ENCODE results near the gene GPC6. TPM values are rescaled to one million over a fixed set of nuclear protein-coding genes. Genes with fewer than 3 reads are reported as not detected.

GPC6 gene
- total RNA-seq, 1 experiment from 2014 or later, result not detected

GRCh38 chr13:93965587-93965986 is 739.0 kb downstream of the GPC6 start:
- no peak overlapping the region for H3K27ac ChIP-seq
- no peaks in the 10 kb centered on the region for H3K9me2 ChIP-seq (ENCODE audit: insufficient read depth)
- H3K4me1 ChIP-seq (replicated peaks; ENCODE audit: insufficient read depth), result peaks cover 5% of the 10 kb centered on the region; the same call in 1 of the 2 replicates
- no TSS peak for BruUV-seq (replicated peaks)
- no peaks in the 10 kb centered on the region for H3K79me2 ChIP-seq (ENCODE audit: low read depth)
- no peaks in the 10 kb centered on the region for H4K20me1 ChIP-seq (ENCODE audit: insufficient read depth)
- no peak overlapping the region for H3K4me2 ChIP-seq
- intact Hi-C loops (cut with micrococcal nuclease; ENCODE audit: unreplicated experiment), result loop anchor here (10.0 kb wide), 1 partner anchor 921 kb away; no protein-coding TSS in a partner anchor
- ChIA-PET CTCF (no interaction called here), POLR2A (ENCODE audit: unreplicated experiment) (no interaction called here)
- no peak overlapping the region for H2AFZ ChIP-seq
- no peaks in the 10 kb centered on the region for H3K36me3 ChIP-seq (ENCODE audit: low read depth)
- H3K27me3 ChIP-seq (ENCODE audit: insufficient read depth, low read depth), result no peaks in the 10 kb centered on the region
- TF ChIP-seq EZH2 (IDR thresholded peaks at IDR 0.05; ENCODE audit: low read depth) (no peak), CTCF (conservative IDR thresholded peaks at IDR 0.05) (no peak)
- H3K4me3 ChIP-seq, result no peak overlapping the region
- H3K9me3 ChIP-seq (ENCODE audit: insufficient read depth, low read depth), result no peaks in the 10 kb centered on the region
- no peak for DNase-seq
- H3F3A ChIP-seq (ENCODE audit: insufficient read depth, low read depth), result 0 out of 2 replicates have a peak, but pooled peaks cover 6% of the 10 kb centered on the region

DNA sequence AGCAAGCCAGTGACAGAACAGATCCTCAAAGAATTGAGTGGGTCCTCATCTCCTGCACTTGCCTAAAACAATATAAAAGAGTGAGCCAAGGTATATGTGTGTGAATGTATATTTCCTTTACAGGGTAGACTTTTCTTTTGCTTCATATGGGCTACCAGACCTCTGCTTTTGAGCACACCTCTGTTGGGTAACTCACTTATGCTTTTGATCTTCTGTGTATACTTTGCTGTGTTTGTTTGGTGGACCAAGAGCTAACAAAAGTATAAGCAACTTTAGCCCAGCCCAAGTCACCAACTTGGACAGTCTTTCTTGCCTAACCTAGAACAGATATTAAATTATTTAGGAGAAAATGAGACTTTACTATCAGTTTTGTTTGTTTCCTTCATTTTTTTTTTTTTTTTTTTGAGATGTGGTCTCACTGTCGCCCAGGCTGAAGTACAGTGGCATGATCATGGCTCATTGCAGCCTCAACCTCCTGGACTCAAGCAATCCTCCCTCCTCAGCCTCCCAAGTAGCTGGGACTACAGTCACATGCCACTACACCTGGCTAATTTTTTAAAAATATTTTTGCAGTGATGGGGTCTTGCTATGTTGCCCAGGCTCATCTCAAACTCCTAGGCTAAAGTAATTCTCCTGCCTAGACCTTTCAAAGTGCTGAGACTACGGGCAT is 739.8 kb downstream of the GPC6 start:
- TF ChIP-seq CTCF (conservative IDR thresholded peaks at IDR 0.05) (no peak), EZH2 (IDR thresholded peaks at IDR 0.05; ENCODE audit: low read depth) (no peak)
- DNase-seq, result no peak
- intact Hi-C loops (cut with micrococcal nuclease; ENCODE audit: unreplicated experiment), result loop anchor here (10.0 kb wide), 1 partner anchor 922 kb away; no protein-coding TSS in a partner anchor
- H3K27ac ChIP-seq, result no peak overlapping the region
- H3K4me3 ChIP-seq, result no peak overlapping the region
- no peaks in the 10 kb centered on the region for H4K20me1 ChIP-seq (ENCODE audit: insufficient read depth)
- no peaks in the 10 kb centered on the region for H3K27me3 ChIP-seq (ENCODE audit: insufficient read depth, low read depth)
- H3K79me2 ChIP-seq (ENCODE audit: low read depth), result no peaks in the 10 kb centered on the region
- no TSS peak for BruUV-seq (replicated peaks)
- ChIA-PET CTCF (no interaction called here), POLR2A (ENCODE audit: unreplicated experiment) (no interaction called here)
- peaks cover 5% of the 10 kb centered on the region; the same call in 1 of the 2 replicates for H3K4me1 ChIP-seq (replicated peaks; ENCODE audit: insufficient read depth)
- no peaks in the 10 kb centered on the region for H3K9me2 ChIP-seq (ENCODE audit: insufficient read depth)
- H3K36me3 ChIP-seq (ENCODE audit: low read depth), result no peaks in the 10 kb centered on the region
- H3F3A ChIP-seq (ENCODE audit: insufficient read depth, low read depth), result 0 out of 2 replicates have a peak, but pooled peaks cover 6% of the 10 kb centered on the region
- H3K4me2 ChIP-seq, result no peak overlapping the region
- no peak overlapping the region for H2AFZ ChIP-seq
- H3K9me3 ChIP-seq (ENCODE audit: insufficient read depth, low read depth), result no peaks in the 10 kb centered on the region

- BruUV-seq (replicated peaks), result no TSS peak
- intact Hi-C loops (cut with micrococcal nuclease; ENCODE audit: unreplicated experiment), result loop anchor here (10.0 kb wide), 1 partner anchor 922 kb away; no protein-coding TSS in a partner anchor
- H3K27me3 ChIP-seq (ENCODE audit: insufficient read depth, low read depth), result no peaks in the 10 kb centered on the region
Measured at GRCh38 chr13:93967286-93967685, 740.7 kb downstream of the GPC6 start.

More at GRCh38 chr13:93967286-93967685, 740.7 kb downstream of the GPC6 start:
- DNase-seq, result no peak
- TF ChIP-seq CTCF (conservative IDR thresholded peaks at IDR 0.05) (no peak), EZH2 (IDR thresholded peaks at IDR 0.05; ENCODE audit: low read depth) (no peak)
- H3K27ac ChIP-seq, result no peak overlapping the region
- H3K9me2 ChIP-seq (ENCODE audit: insufficient read depth), result no peaks in the 10 kb centered on the region
- no peaks in the 10 kb centered on the region for H3K9me3 ChIP-seq (ENCODE audit: insufficient read depth, low read depth)
- no peaks in the 10 kb centered on the region for H3K79me2 ChIP-seq (ENCODE audit: low read depth)
- CTCF ChIA-PET, result no interaction called here
- H3K4me1 ChIP-seq (replicated peaks; ENCODE audit: insufficient read depth), result peaks cover 5% of the 10 kb centered on the region; the same call in 1 of the 2 replicates
- H2AFZ ChIP-seq, result no peak overlapping the region
- no peaks in the 10 kb centered on the region for H4K20me1 ChIP-seq (ENCODE audit: insufficient read depth)
- 0 out of 2 replicates have a peak, but pooled peaks cover 6% of the 10 kb centered on the region for H3F3A ChIP-seq (ENCODE audit: insufficient read depth, low read depth)
- POLR2A ChIA-PET (ENCODE audit: unreplicated experiment), result no interaction called here
- H3K36me3 ChIP-seq (ENCODE audit: low read depth), result no peaks in the 10 kb centered on the region
- H3K4me2 ChIP-seq, result no peak overlapping the region
- no peak overlapping the region for H3K4me3 ChIP-seq
